Measurements from ENCODE around the gene CD81.
"Not testable (repeated sequence)": the region's sequence is repeated elsewhere in the genome, so short reads cannot be mapped to it uniquely, and the experiment has no call there.

The CD81 gene

DNA sequence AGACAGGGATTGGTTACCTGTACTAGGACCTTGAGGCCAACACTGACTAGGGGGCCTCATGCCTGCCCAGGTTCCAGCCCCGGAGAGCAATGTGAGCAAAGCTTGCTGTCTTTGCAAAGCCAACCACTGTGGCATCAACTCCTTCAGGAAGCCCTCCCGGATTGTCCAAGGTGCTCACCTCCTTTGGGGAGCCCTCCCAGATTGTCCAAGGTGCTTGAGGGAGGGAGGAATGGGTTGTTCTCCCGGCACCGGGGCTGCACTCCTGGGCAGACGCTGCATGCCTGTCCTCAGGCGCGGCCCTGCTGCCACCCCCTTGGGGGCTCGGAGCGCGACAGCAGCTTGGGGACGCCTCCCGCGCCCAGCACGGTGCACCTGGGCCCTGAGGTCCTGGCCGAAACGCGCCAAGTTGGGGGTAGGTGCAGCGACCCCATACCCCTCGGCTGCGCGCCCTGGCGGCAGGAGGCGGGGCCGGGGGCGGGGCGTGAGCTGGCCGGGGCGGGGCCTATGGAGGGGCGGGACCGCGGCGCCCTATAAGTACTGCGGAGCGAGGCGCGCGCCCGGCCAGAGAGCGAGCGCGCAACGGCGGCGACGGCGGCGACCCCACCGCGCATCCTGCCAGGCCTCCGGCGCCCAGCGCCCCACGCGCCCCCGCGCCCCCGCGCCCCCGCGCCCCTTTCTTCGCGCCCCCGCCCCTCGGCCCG is at the start of gene CD81:
CD81 (plus strand) TSS at position 560 of the 701 bp plus-strand sequence. CDS start 240 bp downstream, outside the sequence.
- DNase-seq (ENCODE audit: low spot score), result peak; percentile 40

GRCh38 chr11:2328021-2328420 is 49.1 kb upstream of the CD81 start:
- DNase-seq (ENCODE audit: low spot score), result peak; percentile 10

GRCh38 chr11:2328656-2329354 is 48.3 kb upstream of the CD81 start:
- no peak for DNase-seq (ENCODE audit: low spot score)

GRCh38 chr11:2329551-2329950 is 47.6 kb upstream of the CD81 start:
- no peak for DNase-seq (ENCODE audit: low spot score)

- DNase-seq (ENCODE audit: low spot score), result no peak
Measured at GRCh38 chr11:2330696-2331095, 46.4 kb upstream of the CD81 start.

DNA sequence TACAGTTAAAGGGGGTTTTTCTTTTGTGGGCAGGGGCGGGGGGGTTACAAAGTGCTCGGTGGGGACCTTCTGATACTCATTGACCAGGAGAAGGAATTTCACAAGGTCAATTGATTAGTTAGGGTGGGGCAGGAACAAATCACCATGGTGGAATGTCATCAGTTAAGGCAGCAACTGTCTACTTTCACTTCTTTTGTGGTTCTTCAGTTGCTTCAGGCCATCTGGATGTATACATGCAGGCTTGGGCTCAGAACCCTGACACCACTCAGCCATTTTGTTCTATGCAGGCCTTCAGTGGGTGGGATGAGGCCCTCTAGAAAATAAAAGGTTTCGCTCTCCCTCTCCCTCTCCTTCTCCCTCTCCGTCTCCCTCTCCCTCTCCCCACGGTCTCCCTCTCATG is 45.7 kb upstream of the CD81 start:
- DNase-seq (ENCODE audit: low spot score), result no peak

DNA sequence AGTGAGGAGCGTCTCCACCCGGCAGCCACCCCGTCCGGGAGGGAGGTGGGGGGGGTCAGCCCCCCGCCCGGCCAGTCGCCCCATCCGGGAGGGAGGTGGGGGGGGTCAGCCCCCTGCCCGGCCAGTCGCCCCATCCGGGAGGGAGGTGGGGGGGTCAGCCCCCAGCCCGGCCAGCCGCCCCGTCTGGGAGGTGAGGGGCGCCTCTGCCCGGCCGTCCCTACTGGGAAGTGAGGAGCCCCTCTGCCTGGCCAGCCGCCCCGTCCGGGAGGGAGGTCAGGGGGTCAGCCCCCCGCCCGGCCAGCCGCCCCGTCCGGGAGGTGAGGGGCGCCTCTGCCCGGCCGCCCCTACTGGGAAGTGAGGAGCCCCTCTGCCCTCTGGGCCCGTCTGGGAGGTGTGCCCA is 44.5 kb upstream of the CD81 start:
- DNase-seq (ENCODE audit: low spot score), result not testable (repeated sequence)

DNA sequence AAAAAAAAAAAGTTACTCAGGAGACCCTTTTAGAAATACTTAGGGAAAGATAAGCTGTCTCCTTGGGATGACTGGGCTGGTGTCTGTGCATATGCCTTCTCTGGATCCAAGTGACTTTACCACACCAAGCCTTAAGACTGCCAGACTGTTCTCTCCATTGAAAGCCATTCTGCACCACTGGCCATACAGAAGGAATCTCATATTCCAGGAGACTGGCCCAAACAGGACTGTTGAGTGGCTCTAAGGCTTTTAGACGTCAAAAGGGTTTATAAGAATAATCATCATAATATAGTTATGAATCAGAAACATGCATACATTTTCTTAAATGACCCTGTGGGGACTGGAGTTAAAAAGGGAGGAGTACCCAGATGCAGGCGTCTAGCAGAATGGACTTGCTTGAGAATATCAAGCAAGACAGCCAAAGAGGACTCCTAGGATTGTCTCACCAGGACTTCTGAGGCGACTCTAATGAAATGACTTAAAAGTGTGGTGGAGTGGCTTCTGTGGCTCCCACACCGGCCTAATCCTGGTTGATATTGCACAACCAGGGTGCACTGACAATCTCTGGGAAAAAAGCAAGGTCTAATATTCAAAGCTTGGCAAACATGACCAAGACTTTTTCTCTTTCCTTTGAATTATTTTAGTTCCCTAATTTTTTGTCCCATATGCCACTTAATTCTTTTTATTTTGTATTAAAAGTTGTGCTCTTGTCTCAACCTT is 43.5 kb upstream of the CD81 start:
- not testable (repeated sequence) for DNase-seq (ENCODE audit: low spot score)

- DNase-seq (ENCODE audit: low spot score), result not testable (repeated sequence)
Measured at GRCh38 chr11:2335286-2335685, 41.8 kb upstream of the CD81 start.

GRCh38 chr11:2338760-2339159 is 38.4 kb upstream of the CD81 start:
- DNase-seq (ENCODE audit: low spot score), result not testable (repeated sequence)

DNA sequence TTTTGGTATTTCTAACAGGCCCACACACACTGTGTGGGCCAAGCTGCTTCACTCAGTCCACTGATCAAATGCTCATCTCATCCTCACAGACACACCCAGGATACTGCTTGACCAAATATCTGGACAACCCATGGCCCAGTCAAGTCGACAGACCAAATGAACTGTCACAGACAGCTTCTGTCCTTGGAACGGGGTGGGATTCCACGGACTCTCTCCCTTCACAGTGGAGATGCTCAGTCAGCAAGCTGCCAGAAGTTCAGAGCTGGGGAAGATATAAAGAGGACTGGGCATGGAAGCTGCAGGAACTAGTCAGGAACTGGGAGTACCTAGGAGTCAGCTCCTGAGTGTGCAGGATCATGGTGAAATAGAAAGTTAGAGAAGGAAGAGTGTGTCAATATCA is 34.6 kb upstream of the CD81 start:
- no peak for DNase-seq (ENCODE audit: low spot score)

DNA sequence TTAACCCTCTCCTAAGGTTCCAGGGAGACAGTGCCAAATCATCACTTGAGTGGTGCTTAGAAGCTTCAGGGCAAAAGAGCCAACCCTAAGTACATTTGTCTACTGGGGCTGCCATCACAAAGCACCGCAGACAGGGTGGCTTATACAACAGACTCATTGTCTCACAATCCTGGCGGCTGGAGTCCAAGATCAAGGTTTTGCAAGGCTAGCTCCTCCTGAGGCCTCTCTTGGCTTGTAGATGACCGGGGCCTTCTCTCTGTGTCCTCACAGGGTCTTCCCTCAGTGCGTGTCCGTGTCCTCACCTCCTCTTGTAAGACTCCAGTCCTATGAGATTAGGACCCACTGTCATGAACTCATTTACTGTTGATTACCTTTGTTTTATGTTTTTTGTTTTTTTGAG is 34.1 kb upstream of the CD81 start:
- DNase-seq (ENCODE audit: low spot score), result no peak

GRCh38 chr11:2343502-2343901 is 33.6 kb upstream of the CD81 start:
- no peak for DNase-seq (ENCODE audit: low spot score)

- no peak for DNase-seq (ENCODE audit: low spot score)
Measured at GRCh38 chr11:2345050-2345449, 32.1 kb upstream of the CD81 start.

DNA sequence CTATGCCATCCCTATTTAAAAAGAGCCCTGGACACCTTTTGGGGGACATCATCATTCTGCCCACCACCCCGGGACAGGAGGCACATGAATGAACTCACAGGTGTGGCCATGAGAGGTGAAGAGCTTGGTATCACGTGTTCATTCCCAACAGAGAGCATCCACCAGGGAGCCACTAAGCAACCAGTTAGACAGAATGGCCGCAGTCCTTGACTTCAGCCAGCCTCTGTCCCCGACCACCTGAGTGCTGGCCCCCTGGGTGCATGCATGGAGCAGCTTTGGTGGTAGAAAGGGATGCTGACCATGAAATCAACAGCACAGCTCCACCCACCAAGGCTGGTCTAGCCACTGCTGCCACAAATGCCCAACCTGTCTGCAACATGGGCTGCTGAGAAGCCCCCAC is 31.1 kb upstream of the CD81 start:
- no peak for DNase-seq (ENCODE audit: low spot score)

GRCh38 chr11:2346586-2347307 is 30.4 kb upstream of the CD81 start:
- no peak for DNase-seq (ENCODE audit: low spot score)

- DNase-seq (ENCODE audit: low spot score), result no peak
Measured at GRCh38 chr11:2347308-2347830, 29.7 kb upstream of the CD81 start.

DNA sequence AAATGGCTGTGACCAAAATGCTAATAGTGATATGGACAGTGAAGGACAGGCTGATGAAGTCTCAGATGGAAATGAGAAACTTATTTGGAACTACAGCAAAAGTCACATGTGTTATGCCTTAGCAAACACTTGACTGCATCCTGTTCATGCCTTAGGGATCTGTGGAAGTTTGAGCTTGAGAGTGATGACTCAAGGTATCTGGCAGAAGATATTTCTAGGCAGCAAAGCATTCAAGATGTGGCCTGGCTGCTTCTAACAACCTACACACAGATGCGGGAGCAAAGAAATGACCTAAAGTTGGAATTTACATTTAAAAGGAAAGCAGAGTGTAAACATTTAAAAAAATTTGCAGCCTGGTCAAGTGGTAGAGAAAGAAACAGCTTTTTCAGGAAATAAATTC is 28.1 kb upstream of the CD81 start:
- DNase-seq (ENCODE audit: low spot score), result no peak

GRCh38 chr11:2351701-2352100 is 25.4 kb upstream of the CD81 start:
- no peak for DNase-seq (ENCODE audit: low spot score)

DNA sequence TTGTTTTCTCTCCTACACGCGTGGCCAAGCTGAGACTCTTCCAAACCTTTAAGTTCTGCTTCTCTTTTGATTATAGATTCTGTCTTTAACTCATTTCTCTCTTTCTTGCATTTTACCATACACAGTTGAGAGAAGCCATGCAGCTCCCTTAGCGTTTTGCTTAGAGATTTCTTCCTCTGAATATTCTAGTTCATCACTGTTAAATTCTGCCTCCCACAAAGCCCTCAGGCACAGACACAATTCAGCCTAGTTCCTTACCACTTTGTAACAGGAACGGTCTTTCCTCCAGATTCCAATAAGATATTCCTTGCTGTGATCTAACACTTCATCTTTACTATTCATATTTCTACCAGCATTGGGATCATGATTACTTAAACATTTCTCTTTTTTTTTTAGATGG is 24.7 kb upstream of the CD81 start:
- DNase-seq (ENCODE audit: low spot score), result no peak

DNA sequence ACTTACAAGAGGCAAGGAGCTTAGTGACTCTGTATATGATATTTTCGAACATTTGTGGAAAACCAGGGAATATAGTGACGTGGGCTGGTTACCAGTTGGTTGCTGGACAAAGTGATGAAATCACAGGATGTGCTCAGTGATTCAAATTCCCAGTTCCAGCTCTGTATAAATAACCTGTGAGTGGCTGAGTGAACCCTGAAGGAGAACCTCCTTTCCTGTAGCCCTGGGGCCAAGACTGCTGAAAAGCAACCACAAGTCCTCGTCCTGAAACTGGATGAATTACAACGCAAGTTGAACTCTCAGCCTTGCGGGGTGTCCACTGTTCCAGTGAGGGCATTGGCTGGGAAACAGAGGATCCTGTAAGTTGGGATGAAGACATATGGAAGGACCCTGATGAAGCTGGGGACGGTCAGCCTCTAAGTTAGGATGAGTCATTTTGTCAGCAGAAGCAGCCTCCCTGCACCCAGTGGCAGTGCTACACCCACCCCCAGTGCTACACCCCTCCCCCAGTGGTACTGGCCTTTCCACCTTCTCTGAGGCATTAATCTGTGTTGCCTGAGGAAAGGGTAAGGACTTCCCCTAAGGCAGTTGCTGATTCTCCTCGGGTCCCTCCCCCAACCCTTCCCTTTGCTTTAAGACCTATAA is 22.0 kb upstream of the CD81 start:
- no peak for DNase-seq (ENCODE audit: low spot score)

DNA sequence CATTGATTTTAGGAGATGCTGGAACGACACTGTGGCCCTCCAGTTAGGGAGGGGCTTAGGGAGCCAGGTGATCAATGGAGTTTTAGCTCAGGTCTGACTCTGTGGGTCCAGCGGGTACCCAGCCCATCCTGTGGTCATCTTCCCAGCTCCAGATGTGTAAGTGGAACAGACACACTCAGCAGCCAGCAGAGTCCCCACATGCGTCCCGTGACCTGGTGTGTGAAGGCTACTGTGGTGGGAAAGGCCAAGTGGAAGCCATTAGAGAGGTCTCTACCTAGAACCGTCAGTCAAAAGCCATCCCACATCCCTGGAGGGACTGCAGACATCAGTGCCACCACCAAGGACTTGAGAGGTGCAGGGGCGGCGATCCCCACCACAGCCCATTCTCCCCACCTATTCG is 19.9 kb upstream of the CD81 start:
- no peak for DNase-seq (ENCODE audit: low spot score)

Data from cerebellar cortex (tissue), 1 donor.